Gastrocnemius medialis (tissue), 4 donors: ENCODE results near the gene RBX1.

ENCODE experiments used
- POLR2A ChIP-seq, 2 donors: fragments of 450-650 bp; IDR thresholded peaks; one replicate each; pipeline ENCODE4 v1.6.1; 2017; ENCODE audit warnings: antibody characterized with exemption in 2 of 2, mild to moderate bottlenecking in 2 of 2, moderate library complexity in 2 of 2
- TF ChIP-seq, protein P1 (sequence below), 5 experiments: fragments of 450-650 bp in 3 of 5; fragments of 200-600 bp in 2 of 5; sonication (generic) in 2 of 5; IDR thresholded peaks in 4 of 5; conservative IDR thresholded peaks in 1 of 5; 1 replicate in 4 of 5; 2 replicates in 1 of 5; pipeline ENCODE4 v1.5.1; 2016 to 2019; ENCODE audit warnings: antibody characterized with exemption in 5 of 5, mild to moderate bottlenecking in 3 of 5, moderate library complexity in 3 of 5

- TF ChIP-seq POLR2A (IDR thresholded peaks at IDR 0.05), result no peak
- TF ChIP-seq, protein P1, sequence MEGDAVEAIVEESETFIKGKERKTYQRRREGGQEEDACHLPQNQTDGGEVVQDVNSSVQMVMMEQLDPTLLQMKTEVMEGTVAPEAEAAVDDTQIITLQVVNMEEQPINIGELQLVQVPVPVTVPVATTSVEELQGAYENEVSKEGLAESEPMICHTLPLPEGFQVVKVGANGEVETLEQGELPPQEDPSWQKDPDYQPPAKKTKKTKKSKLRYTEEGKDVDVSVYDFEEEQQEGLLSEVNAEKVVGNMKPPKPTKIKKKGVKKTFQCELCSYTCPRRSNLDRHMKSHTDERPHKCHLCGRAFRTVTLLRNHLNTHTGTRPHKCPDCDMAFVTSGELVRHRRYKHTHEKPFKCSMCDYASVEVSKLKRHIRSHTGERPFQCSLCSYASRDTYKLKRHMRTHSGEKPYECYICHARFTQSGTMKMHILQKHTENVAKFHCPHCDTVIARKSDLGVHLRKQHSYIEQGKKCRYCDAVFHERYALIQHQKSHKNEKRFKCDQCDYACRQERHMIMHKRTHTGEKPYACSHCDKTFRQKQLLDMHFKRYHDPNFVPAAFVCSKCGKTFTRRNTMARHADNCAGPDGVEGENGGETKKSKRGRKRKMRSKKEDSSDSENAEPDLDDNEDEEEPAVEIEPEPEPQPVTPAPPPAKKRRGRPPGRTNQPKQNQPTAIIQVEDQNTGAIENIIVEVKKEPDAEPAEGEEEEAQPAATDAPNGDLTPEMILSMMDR (IDR thresholded peaks at IDR 0.05 in 4 of 5, conservative IDR thresholded peaks at IDR 0.05 in 1 of 5), result no peak
These were observed 58.2 kb downstream of the RBX1 start for GRCh38 chr22:41009222-41009948.
